ENCODE data around the gene CHKA.

DNA sequence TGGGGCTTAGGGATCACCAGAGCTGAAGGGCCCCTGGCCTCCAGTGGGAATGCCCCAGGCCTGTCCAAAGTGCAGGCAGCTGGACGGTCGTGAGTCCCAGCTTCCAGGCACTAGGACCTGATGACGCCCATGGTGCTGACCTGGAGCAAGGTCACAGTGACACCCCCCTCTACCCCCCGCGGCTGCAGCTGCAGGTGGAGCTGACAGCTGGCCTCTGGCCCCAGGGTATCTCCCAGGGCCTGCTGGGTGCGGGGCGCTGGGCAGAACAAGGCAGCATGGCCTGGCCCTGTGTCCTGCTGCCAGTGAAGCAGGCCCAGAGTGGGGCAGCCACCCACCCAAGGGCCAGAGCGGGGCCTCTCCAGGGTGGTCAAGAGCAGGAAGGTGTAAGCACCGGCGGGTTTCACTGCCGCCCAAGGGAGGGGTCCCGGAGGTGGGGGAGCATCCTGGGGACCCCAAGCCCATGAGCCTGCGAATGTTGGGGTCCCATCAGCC lies 82.9 kb downstream of the CHKA start:
- TF ChIP-seq, protein P1, sequence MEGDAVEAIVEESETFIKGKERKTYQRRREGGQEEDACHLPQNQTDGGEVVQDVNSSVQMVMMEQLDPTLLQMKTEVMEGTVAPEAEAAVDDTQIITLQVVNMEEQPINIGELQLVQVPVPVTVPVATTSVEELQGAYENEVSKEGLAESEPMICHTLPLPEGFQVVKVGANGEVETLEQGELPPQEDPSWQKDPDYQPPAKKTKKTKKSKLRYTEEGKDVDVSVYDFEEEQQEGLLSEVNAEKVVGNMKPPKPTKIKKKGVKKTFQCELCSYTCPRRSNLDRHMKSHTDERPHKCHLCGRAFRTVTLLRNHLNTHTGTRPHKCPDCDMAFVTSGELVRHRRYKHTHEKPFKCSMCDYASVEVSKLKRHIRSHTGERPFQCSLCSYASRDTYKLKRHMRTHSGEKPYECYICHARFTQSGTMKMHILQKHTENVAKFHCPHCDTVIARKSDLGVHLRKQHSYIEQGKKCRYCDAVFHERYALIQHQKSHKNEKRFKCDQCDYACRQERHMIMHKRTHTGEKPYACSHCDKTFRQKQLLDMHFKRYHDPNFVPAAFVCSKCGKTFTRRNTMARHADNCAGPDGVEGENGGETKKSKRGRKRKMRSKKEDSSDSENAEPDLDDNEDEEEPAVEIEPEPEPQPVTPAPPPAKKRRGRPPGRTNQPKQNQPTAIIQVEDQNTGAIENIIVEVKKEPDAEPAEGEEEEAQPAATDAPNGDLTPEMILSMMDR (IDR thresholded peaks at IDR 0.05; ENCODE audit: insufficient read depth, low read length), result no peak
- TF ChIP-seq POLR2AphosphoS5 (IDR thresholded peaks at IDR 0.05; ENCODE audit: low read depth) (no peak), SPI1 (IDR thresholded peaks at IDR 0.05; ENCODE audit: borderline replicate concordance, low read depth) (no peak), GABPA (IDR thresholded peaks at IDR 0.05; ENCODE audit: low read depth) (no peak)
- TF ChIP-seq, protein P2, sequence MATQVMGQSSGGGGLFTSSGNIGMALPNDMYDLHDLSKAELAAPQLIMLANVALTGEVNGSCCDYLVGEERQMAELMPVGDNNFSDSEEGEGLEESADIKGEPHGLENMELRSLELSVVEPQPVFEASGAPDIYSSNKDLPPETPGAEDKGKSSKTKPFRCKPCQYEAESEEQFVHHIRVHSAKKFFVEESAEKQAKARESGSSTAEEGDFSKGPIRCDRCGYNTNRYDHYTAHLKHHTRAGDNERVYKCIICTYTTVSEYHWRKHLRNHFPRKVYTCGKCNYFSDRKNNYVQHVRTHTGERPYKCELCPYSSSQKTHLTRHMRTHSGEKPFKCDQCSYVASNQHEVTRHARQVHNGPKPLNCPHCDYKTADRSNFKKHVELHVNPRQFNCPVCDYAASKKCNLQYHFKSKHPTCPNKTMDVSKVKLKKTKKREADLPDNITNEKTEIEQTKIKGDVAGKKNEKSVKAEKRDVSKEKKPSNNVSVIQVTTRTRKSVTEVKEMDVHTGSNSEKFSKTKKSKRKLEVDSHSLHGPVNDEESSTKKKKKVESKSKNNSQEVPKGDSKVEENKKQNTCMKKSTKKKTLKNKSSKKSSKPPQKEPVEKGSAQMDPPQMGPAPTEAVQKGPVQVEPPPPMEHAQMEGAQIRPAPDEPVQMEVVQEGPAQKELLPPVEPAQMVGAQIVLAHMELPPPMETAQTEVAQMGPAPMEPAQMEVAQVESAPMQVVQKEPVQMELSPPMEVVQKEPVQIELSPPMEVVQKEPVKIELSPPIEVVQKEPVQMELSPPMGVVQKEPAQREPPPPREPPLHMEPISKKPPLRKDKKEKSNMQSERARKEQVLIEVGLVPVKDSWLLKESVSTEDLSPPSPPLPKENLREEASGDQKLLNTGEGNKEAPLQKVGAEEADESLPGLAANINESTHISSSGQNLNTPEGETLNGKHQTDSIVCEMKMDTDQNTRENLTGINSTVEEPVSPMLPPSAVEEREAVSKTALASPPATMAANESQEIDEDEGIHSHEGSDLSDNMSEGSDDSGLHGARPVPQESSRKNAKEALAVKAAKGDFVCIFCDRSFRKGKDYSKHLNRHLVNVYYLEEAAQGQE (IDR thresholded peaks at IDR 0.05; ENCODE audit: insufficient replicate concordance, low read depth), result no peak

Measured in HL-60 (cell line).